IPS-18a (cell line): ENCODE data around the gene SMARCA4.

ENCODE experiments used
- H3K27ac ChIP-seq: one replicate; pipeline ENCODE4 v1.5.1; 2013; ENCODE audit warnings: low read length
- H3K27me3 ChIP-seq: one replicate; pipeline ENCODE4 v1.6.1; 2013; ENCODE audit warnings: mild to moderate bottlenecking, low read length; ENCODE audit not compliant: control insufficient read depth, insufficient read depth
- H3K36me3 ChIP-seq: one replicate; pipeline ENCODE4 v1.6.1; 2013; ENCODE audit warnings: low read depth, low read length; ENCODE audit not compliant: control insufficient read depth
- H3K4me1 ChIP-seq: one replicate; pipeline ENCODE4 v1.6.1; 2013; ENCODE audit warnings: low read depth, low read length; ENCODE audit not compliant: control insufficient read depth
- H3K4me3 ChIP-seq: one replicate; pipeline ENCODE4 v1.5.1; 2013; ENCODE audit warnings: low read length
- H3K9ac ChIP-seq: one replicate; pipeline ENCODE4 v1.6.1; 2013; ENCODE audit warnings: mild to moderate bottlenecking, low read length, moderate library complexity
- H3K9me3 ChIP-seq: one replicate; pipeline ENCODE4 v1.6.1; 2013; ENCODE audit warnings: low read depth, low read length; ENCODE audit not compliant: control insufficient read depth

Gene SMARCA4

GRCh38 chr19:11020423-11020822 is 59.6 kb downstream of the SMARCA4 start:
- Histone ChIP-seq H3K4me1 (no peaks in the 10 kb centered on the region), H3K4me3 (no peak overlapping the region), H3K9me3 (no peaks in the 10 kb centered on the region), H3K9ac (no peak overlapping the region), H3K36me3 (peaks cover 97% of the 10 kb centered on the region), H3K27ac (no peak overlapping the region), H3K27me3 (no peaks in the 10 kb centered on the region)

- no peak overlapping the region for H3K27ac ChIP-seq
- H3K4me1 ChIP-seq, result no peaks in the 10 kb centered on the region
- peaks cover 98% of the 10 kb centered on the region for H3K36me3 ChIP-seq
- H3K9me3 ChIP-seq, result no peaks in the 10 kb centered on the region
- H3K27me3 ChIP-seq, result no peaks in the 10 kb centered on the region
- H3K9ac ChIP-seq, result no peak overlapping the region
- no peak overlapping the region for H3K4me3 ChIP-seq
These were observed 60.3 kb downstream of the SMARCA4 start for GRCh38 chr19:11020982-11021759.

- Histone ChIP-seq H3K4me3 (no peak overlapping the region), H3K27me3 (no peaks in the 10 kb centered on the region), H3K9ac (no peak overlapping the region), H3K9me3 (no peaks in the 10 kb centered on the region), H3K4me1 (no peaks in the 10 kb centered on the region), H3K36me3 (peaks cover 95% of the 10 kb centered on the region), H3K27ac (no peak overlapping the region)
These were observed 60.9 kb downstream of the SMARCA4 start for GRCh38 chr19:11021760-11022144.

DNA sequence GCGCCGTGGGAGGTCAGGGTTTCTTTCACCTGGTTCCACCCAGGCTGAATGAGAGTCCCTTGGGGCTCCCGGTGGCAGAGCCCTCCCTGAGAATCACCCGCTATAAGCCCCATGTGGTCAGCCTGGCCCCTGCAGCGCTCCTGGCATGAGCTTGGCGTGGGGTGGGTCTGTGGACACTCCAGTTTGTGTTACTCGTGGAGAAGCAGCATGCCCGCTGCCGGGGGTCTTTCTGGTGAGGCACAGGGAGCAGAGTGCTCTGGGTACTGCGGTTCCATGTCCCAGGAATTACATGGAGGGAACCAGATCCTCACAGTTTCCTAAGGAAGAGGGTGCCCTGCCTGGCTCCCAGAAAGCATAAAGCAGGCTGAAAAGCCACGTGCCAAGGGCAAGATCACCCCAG is 62.2 kb downstream of the SMARCA4 start:
- Histone ChIP-seq H3K27me3 (no peaks in the 10 kb centered on the region), H3K4me3 (no peak overlapping the region), H3K36me3 (peaks cover 95% of the 10 kb centered on the region), H3K9me3 (no peaks in the 10 kb centered on the region), H3K27ac (no peak overlapping the region), H3K9ac (no peak overlapping the region), H3K4me1 (no peaks in the 10 kb centered on the region)

GRCh38 chr19:11023710-11024109 is 62.9 kb downstream of the SMARCA4 start:
- Histone ChIP-seq H3K9ac (no peak overlapping the region), H3K4me1 (no peaks in the 10 kb centered on the region), H3K4me3 (no peak overlapping the region), H3K27ac (no peak overlapping the region), H3K9me3 (no peaks in the 10 kb centered on the region), H3K27me3 (no peaks in the 10 kb centered on the region), H3K36me3 (peaks cover 96% of the 10 kb centered on the region)

GRCh38 chr19:11024259-11024658 is 63.4 kb downstream of the SMARCA4 start:
- H3K27ac ChIP-seq, result no peak overlapping the region

DNA sequence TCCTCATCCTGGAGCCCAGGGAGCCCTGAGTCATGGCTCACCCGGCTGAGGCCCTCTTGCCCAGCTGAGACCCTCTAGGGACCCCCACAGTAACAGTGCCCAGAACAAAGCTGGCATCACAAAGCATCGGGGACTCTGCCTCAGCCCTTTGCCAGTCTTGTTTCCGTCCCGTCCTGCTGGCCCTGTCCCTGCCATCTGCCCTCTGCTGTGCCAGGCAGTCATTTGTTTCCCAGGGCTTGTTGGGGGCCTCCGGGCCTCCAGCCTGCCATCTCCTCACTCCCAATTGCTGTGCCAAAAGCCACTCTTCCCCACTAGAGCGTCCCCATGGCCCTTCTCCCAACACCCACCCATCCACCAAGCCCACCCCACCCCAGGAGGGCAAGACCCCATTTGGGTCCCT is 64.2 kb downstream of the SMARCA4 start:
- Histone ChIP-seq H3K27ac (no peak overlapping the region), H3K4me3 (no peak overlapping the region), H3K9ac (no peak overlapping the region), H3K36me3 (peaks cover 96% of the 10 kb centered on the region), H3K9me3 (no peaks in the 10 kb centered on the region), H3K4me1 (no peaks in the 10 kb centered on the region), H3K27me3 (no peaks in the 10 kb centered on the region)

More at GRCh38 chr19:11024259-11024658, 63.4 kb downstream of the SMARCA4 start:
- Histone ChIP-seq H3K36me3 (peaks cover 96% of the 10 kb centered on the region), H3K9me3 (no peaks in the 10 kb centered on the region), H3K4me3 (no peak overlapping the region), H3K9ac (no peak overlapping the region), H3K27me3 (no peaks in the 10 kb centered on the region), H3K4me1 (no peaks in the 10 kb centered on the region)

GRCh38 chr19:11025445-11025844 is 64.6 kb downstream of the SMARCA4 start:
- H3K4me1 ChIP-seq, result no peaks in the 10 kb centered on the region
- H3K9ac ChIP-seq, result no peak overlapping the region
- no peak overlapping the region for H3K4me3 ChIP-seq
- H3K36me3 ChIP-seq, result peaks cover 96% of the 10 kb centered on the region
- no peak overlapping the region for H3K27ac ChIP-seq
- H3K9me3 ChIP-seq, result no peaks in the 10 kb centered on the region
- no peaks in the 10 kb centered on the region for H3K27me3 ChIP-seq

DNA sequence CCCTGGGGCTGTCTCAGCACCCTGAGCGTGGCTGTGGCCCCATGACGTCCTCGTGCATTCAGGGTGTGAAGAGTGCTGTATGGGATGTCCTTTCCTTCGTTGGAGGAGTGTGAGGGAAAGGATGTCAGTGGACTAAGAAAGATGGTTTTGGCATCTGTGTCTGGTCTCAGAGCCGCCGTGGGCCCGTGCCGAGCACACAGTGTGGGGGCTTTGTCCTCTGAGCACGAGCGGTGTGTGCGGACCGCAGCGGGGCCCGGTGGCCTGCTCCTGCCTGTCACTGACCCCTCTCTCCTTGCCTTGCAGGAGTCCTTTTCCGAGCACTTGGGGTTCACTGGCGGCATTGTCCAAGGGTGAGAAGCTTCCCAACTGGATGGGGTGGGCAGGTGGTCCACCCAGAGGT is 65.2 kb downstream of the SMARCA4 start:
- Histone ChIP-seq H3K9ac (no peak overlapping the region), H3K27me3 (no peaks in the 10 kb centered on the region), H3K36me3 (peaks cover 96% of the 10 kb centered on the region), H3K9me3 (no peaks in the 10 kb centered on the region), H3K4me1 (no peaks in the 10 kb centered on the region), H3K27ac (no peak overlapping the region), H3K4me3 (no peak overlapping the region)

DNA sequence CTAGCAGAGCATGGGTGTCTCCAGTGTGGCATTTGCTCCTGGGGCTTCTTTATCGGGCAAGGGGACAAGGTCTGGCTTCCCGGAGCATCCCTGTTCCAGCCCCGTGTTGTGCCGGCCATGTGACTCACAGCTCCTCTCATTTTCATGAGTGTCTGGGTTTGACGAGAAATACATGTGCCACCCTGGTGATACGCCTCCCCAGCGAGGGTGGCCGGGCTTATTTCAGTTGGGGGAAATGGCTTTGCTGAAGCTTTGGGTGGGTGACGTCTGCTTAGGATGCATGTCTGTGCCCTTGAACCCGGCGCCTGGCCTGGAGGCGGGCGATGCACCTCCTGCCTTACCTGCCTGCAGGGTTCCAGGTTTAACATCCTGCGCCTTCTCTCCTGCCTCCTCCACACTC is 66.6 kb downstream of the SMARCA4 start:
- H3K4me3 ChIP-seq, result no peak overlapping the region
- peaks cover 95% of the 10 kb centered on the region for H3K36me3 ChIP-seq
- no peaks in the 10 kb centered on the region for H3K4me1 ChIP-seq
- no peak overlapping the region for H3K9ac ChIP-seq
- H3K27ac ChIP-seq, result no peak overlapping the region
- no peaks in the 10 kb centered on the region for H3K27me3 ChIP-seq
- no peaks in the 10 kb centered on the region for H3K9me3 ChIP-seq

GRCh38 chr19:11028146-11028545 is 67.3 kb downstream of the SMARCA4 start:
- H3K36me3 ChIP-seq, result peaks cover 95% of the 10 kb centered on the region
- no peak overlapping the region for H3K27ac ChIP-seq
- no peak overlapping the region for H3K4me3 ChIP-seq
- H3K9ac ChIP-seq, result no peak overlapping the region
- no peaks in the 10 kb centered on the region for H3K4me1 ChIP-seq
- no peaks in the 10 kb centered on the region for H3K27me3 ChIP-seq
- H3K9me3 ChIP-seq, result no peaks in the 10 kb centered on the region

DNA sequence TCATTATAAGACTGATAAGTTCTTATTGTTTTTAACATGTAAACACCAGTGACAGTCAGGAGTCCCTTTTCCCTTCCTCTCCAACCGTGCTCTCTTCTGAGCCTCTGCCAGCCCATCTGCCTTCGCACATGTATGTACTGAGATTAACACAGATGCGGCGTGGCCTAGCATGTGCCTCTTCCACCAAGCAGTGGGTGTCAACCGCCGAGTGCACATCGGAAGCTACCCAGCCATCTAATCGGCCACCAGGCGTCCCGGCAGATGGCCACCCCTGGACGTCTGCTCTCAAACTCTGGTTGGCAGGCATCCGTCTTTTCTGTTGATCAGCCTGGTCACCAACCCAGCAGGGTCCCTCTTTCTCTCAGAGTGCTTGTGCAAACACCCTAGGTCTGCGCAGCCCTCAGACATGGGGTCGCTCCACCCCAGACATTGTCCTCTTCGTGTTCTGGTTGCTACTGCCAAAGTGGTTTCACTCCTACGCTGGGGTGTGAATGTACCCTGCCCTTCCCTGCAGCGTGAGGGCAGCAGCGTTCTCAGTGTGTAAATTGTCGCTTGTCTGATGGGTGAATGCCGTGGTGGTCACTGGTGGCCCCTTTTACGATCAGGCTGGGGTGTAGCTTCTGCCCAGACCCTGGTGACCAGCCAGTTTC is 70.7 kb downstream of the SMARCA4 start:
- Histone ChIP-seq H3K9me3 (no peaks in the 10 kb centered on the region), H3K9ac (no peak overlapping the region), H3K4me3 (no peak overlapping the region), H3K27me3 (no peaks in the 10 kb centered on the region), H3K36me3 (peaks cover 94% of the 10 kb centered on the region), H3K27ac (no peak overlapping the region), H3K4me1 (no peaks in the 10 kb centered on the region)
